GM19239 (cell line): ENCODE results near the gene SEMA6B.

ENCODE experiments used
- DNase-seq: peaks from one replicate; pipeline ENCODE4 v3.0.0; 2011; ENCODE audit warnings: low spot score; ENCODE audit not compliant: insufficient read length
- FAIRE-seq: peaks from 2 replicates; lab custom pipeline; 2011; peaks lifted over from hg19 to GRCh38; lab: Jason Lieb, UNC

SEMA6B gene

GRCh38 chr19:4513248-4513647 lies 46.2 kb downstream of the SEMA6B start:
- no peak for FAIRE-seq
- no peak for DNase-seq

- DNase-seq: no peak
- FAIRE-seq: no peak
Measured at GRCh38 chr19:4512070-4512469, 47.4 kb downstream of the SEMA6B start.

GRCh38 chr19:4511300-4512054 lies 48.0 kb downstream of the SEMA6B start:
- DNase-seq (no peak), FAIRE-seq (no peak)

- FAIRE-seq: no peak
- DNase-seq: no peak
Measured at GRCh38 chr19:4510435-4511255, 48.8 kb downstream of the SEMA6B start.

GRCh38 chr19:4508698-4509097 lies 50.8 kb downstream of the SEMA6B start:
- no peak for DNase-seq
- FAIRE-seq: no peak

- no peak for DNase-seq
- no peak for FAIRE-seq
Measured at GRCh38 chr19:4507804-4508203, 51.7 kb downstream of the SEMA6B start.

GRCh38 chr19:4507150-4507452 lies 52.4 kb downstream of the SEMA6B start:
- DNase-seq (no peak), FAIRE-seq (no peak)

- FAIRE-seq (no peak), DNase-seq (no peak)
Measured at GRCh38 chr19:4506449-4507149, 52.9 kb downstream of the SEMA6B start.

GRCh38 chr19:4505570-4506448 lies 53.7 kb downstream of the SEMA6B start:
- no peak for FAIRE-seq
- DNase-seq: no peak

GRCh38 chr19:4504891-4505569 lies 54.5 kb downstream of the SEMA6B start:
- no peak for FAIRE-seq
- DNase-seq: no peak

- FAIRE-seq: no peak
- no peak for DNase-seq
Measured at GRCh38 chr19:4504297-4504701, 55.2 kb downstream of the SEMA6B start.

GRCh38 chr19:4503825-4504170 lies 55.7 kb downstream of the SEMA6B start:
- no peak for FAIRE-seq
- DNase-seq: no peak

GRCh38 chr19:4503132-4503824 lies 56.2 kb downstream of the SEMA6B start:
- no peak for DNase-seq
- FAIRE-seq: no peak

GRCh38 chr19:4502282-4503131 lies 57.0 kb downstream of the SEMA6B start:
- DNase-seq (no peak), FAIRE-seq (no peak)

GRCh38 chr19:4501691-4502090 lies 57.8 kb downstream of the SEMA6B start:
- FAIRE-seq (no peak), DNase-seq (no peak)

GRCh38 chr19:4500841-4501591 lies 58.5 kb downstream of the SEMA6B start:
- DNase-seq (no peak), FAIRE-seq (no peak)

- FAIRE-seq (no peak), DNase-seq (no peak)
Measured at GRCh38 chr19:4499855-4500254, 59.6 kb downstream of the SEMA6B start.

- DNase-seq (no peak), FAIRE-seq (no peak)
Measured at GRCh38 chr19:4499318-4499717, 60.2 kb downstream of the SEMA6B start.
